H1 (cell line): ENCODE data around the gene CCT5. TPM values are rescaled to one million over a fixed set of nuclear protein-coding genes. Genes with fewer than 3 reads are reported as not detected.

ENCODE experiments used
- CTCF ChIA-PET: fragments of 300-600 bp; sonication (Branson Sonifier 250); formaldehyde crosslinking; loops from one replicate; lab custom pipeline; 2021; ENCODE audit not compliant: partially characterized antibody; lab: Charles Lee
- POLR2A ChIA-PET: fragments of 300-600 bp; sonication (Branson Sonifier 250); formaldehyde crosslinking; loops from one replicate; lab custom pipeline; 2021; ENCODE audit warnings: inconsistent platforms; ENCODE audit not compliant: partially characterized antibody; lab: Charles Lee
- DNase-seq, 2 experiments: peaks; one replicate each; pipeline versions ENCODE4 v3.0.0 to v3.0.0-alpha.2; 2010 to 2022; ENCODE audit warnings: low spot score in 2 of 2, low read depth in 1 of 2, mixed read lengths in 1 of 2
- FAIRE-seq: peaks from 2 replicates; lab custom pipeline; 2011; peaks lifted over from hg19 to GRCh38; lab: Jason Lieb, UNC
- H2AFZ ChIP-seq: 2 replicates; pipeline ENCODE4 v1.8.1; 2012; ENCODE audit warnings: low read length, inconsistent platforms
- H2AK5ac ChIP-seq: 2 replicates; pipeline ENCODE4 v1.6.1; 2013; ENCODE audit warnings: low read depth, low read length
- H2BK120ac ChIP-seq: replicated peaks from 2 replicates; pipeline ENCODE3; 2013; ENCODE audit warnings: low read depth, low read length, inconsistent platforms
- H2BK12ac ChIP-seq: 2 replicates; pipeline ENCODE4 v1.6.1; 2013; ENCODE audit warnings: low read depth, low read length
- H2BK15ac ChIP-seq: 2 replicates; pipeline ENCODE4 v1.6.1; 2013; ENCODE audit warnings: low read length
- H2BK20ac ChIP-seq: 2 replicates; pipeline ENCODE4 v1.6.1; 2013; ENCODE audit warnings: low read length
- H2BK5ac ChIP-seq: 2 replicates; pipeline ENCODE4 v1.6.1; 2013; ENCODE audit warnings: low read depth, low read length
- H3K14ac ChIP-seq: 2 replicates; pipeline ENCODE4 v1.6.1; 2013; ENCODE audit warnings: inconsistent platforms; ENCODE audit not compliant: insufficient read length
- H3K18ac ChIP-seq: 2 replicates; pipeline ENCODE4 v1.6.1; 2013; ENCODE audit warnings: low read length; ENCODE audit errors: extremely low read depth
- H3K23ac ChIP-seq: 2 replicates; pipeline ENCODE4 v1.6.1; 2013; ENCODE audit warnings: inconsistent platforms; ENCODE audit not compliant: insufficient read length
- H3K23me2 ChIP-seq: 2 replicates; pipeline ENCODE4 v1.6.1; 2013; ENCODE audit warnings: low read depth, low read length
- H3K27ac ChIP-seq: 2 replicates; pipeline ENCODE4 v1.6.1; 2011; ENCODE audit warnings: low read depth, low read length, inconsistent platforms
- H3K27me3 ChIP-seq, 4 experiments: replicated peaks in 1 of 4; 1 replicate in 1 of 4; 2 replicates in 3 of 4; pipeline versions ENCODE4 v1.6.1 to v1.8.1; 2011 to 2013; ENCODE audit warnings: low read length in 3 of 4, mild to moderate bottlenecking in 3 of 4, inconsistent platforms in 2 of 4, mixed read lengths in 2 of 4, moderate library complexity in 1 of 4; ENCODE audit not compliant: control insufficient read depth in 3 of 4, insufficient read depth in 3 of 4; ENCODE audit errors: extremely low read depth in 1 of 4
- H3K36me3 ChIP-seq, 4 experiments: 2 replicates each; pipeline versions ENCODE4 v1.6.1 to v1.8.1; 2011 to 2013; ENCODE audit warnings: mild to moderate bottlenecking in 4 of 4, low read length in 3 of 4, moderate library complexity in 2 of 4, control low read depth in 1 of 4, inconsistent platforms in 1 of 4; ENCODE audit not compliant: insufficient read depth in 4 of 4, control insufficient read depth in 2 of 4
- H3K4ac ChIP-seq: replicated peaks from 2 replicates; pipeline ENCODE3; 2013; ENCODE audit warnings: low read length, low read depth, mixed read lengths, inconsistent platforms; ENCODE audit not compliant: insufficient read length
- H3K4me1 ChIP-seq, 4 experiments: replicated peaks in 1 of 4; 1 replicate in 1 of 4; 2 replicates in 3 of 4; pipeline versions ENCODE4 v1.6.1 to v1.8.1; 2011 to 2013; ENCODE audit warnings: low read length in 3 of 4, inconsistent platforms in 2 of 4, mixed read lengths in 1 of 4; ENCODE audit not compliant: insufficient read depth in 4 of 4, control insufficient read depth in 3 of 4
- H3K4me2 ChIP-seq, 2 experiments: 2 replicates each; pipeline versions ENCODE4 v1.6.1 to v1.8.1; 2011 to 2013; ENCODE audit warnings: low read depth in 2 of 2, low read length in 2 of 2, control low read depth in 1 of 2, inconsistent platforms in 1 of 2, mild to moderate bottlenecking in 1 of 2; ENCODE audit not compliant: insufficient read depth in 1 of 2
- H3K4me3 ChIP-seq, 4 experiments: fragments of 200-600, 300-600 bp in 1 of 4; sonication (generic), shearing (Covaris generic), sonication (Bioruptor Twin) in 1 of 4; 2 replicates each; pipeline versions ENCODE4 v1.5.1 to v1.8.1; 2011 to 2016; ENCODE audit warnings: low read length in 4 of 4, low read depth in 3 of 4, control low read depth in 2 of 4, inconsistent platforms in 2 of 4, mild to moderate bottlenecking in 2 of 4, mixed read lengths in 1 of 4, moderate library complexity in 1 of 4; ENCODE audit not compliant: insufficient read depth in 2 of 4; ENCODE audit errors: extremely low read depth in 1 of 4
- H3K56ac ChIP-seq: replicated peaks from 2 replicates; pipeline ENCODE3; 2013; ENCODE audit warnings: low read depth, mild to moderate bottlenecking, mixed read lengths, low read length, inconsistent platforms; ENCODE audit not compliant: insufficient read length
- H3K79me1 ChIP-seq: 2 replicates; pipeline ENCODE4 v1.6.1; 2013; ENCODE audit warnings: low read depth, low read length, control low read depth
- H3K79me2 ChIP-seq, 2 experiments: 2 replicates each; pipeline versions ENCODE4 v1.6.1 to v1.8.1; 2012 to 2013; ENCODE audit warnings: low read length in 2 of 2, mild to moderate bottlenecking in 2 of 2, inconsistent platforms in 1 of 2; ENCODE audit not compliant: insufficient read depth in 2 of 2, control insufficient read depth in 1 of 2
- H3K9ac ChIP-seq, 4 experiments: replicated peaks in 1 of 4; 1 replicate in 1 of 4; 2 replicates in 3 of 4; pipeline versions ENCODE4 v1.6.1 to v1.8.1; 2011 to 2013; ENCODE audit warnings: low read depth in 3 of 4, low read length in 3 of 4, control low read depth in 2 of 4, mild to moderate bottlenecking in 2 of 4, moderate library complexity in 2 of 4, inconsistent platforms in 1 of 4; ENCODE audit errors: extremely low read depth in 1 of 4
- H3K9me3 ChIP-seq, 2 experiments: 2 replicates each; pipeline versions ENCODE4 v1.6.1 to v1.8.1; 2012 to 2013; ENCODE audit warnings: mild to moderate bottlenecking in 2 of 2, moderate library complexity in 2 of 2, control low read depth in 1 of 2, inconsistent platforms in 1 of 2, low read depth in 1 of 2, low read length in 1 of 2, mixed read lengths in 1 of 2; ENCODE audit not compliant: insufficient read depth in 2 of 2
- H4K20me1 ChIP-seq, 2 experiments: replicated peaks in 1 of 2; 2 replicates each; pipeline versions ENCODE3 to v1.8.1; 2011 to 2013; ENCODE audit warnings: inconsistent platforms in 2 of 2, low read length in 2 of 2, mild to moderate bottlenecking in 1 of 2; ENCODE audit not compliant: insufficient read depth in 2 of 2, control insufficient read depth in 1 of 2
- H4K5ac ChIP-seq: 2 replicates; pipeline ENCODE4 v1.6.1; 2013; ENCODE audit warnings: low read length, low read depth, mixed read lengths, inconsistent platforms; ENCODE audit not compliant: insufficient read length
- H4K8ac ChIP-seq: 2 replicates; pipeline ENCODE4 v1.8.0; 2013; ENCODE audit warnings: mild to moderate bottlenecking, moderate library complexity, low read length, inconsistent platforms; ENCODE audit not compliant: insufficient read depth; ENCODE audit errors: extremely low read depth
- H4K91ac ChIP-seq: replicated peaks from 2 replicates; pipeline ENCODE3; 2013; ENCODE audit warnings: low read length, mixed read lengths, inconsistent platforms; ENCODE audit not compliant: insufficient read length
- POLR2A ChIP-seq, 2 experiments: IDR thresholded peaks; 1 replicate in 1 of 2; 2 replicates in 1 of 2; pipeline ENCODE4 v1.6.1; 2011; ENCODE audit warnings: low read depth in 2 of 2, low read length in 2 of 2, mild to moderate bottlenecking in 2 of 2; ENCODE audit errors: control extremely low read depth in 1 of 2
- RAD21 ChIP-seq, 2 experiments: IDR thresholded peaks in 1 of 2; conservative IDR thresholded peaks in 1 of 2; 2 replicates each; pipeline ENCODE4 v1.6.1; 2011; ENCODE audit warnings: low read depth in 2 of 2, low read length in 2 of 2, improper control_type of control experiment in 1 of 2, inconsistent platforms in 1 of 2, mild to moderate bottlenecking in 1 of 2, moderate library complexity in 1 of 2
- SIN3A ChIP-seq, 2 experiments: IDR thresholded peaks in 1 of 2; conservative IDR thresholded peaks in 1 of 2; 2 replicates each; pipeline ENCODE4 v1.6.1; 2011 to 2012; ENCODE audit warnings: low read length in 2 of 2, improper control_type of control experiment in 1 of 2, low read depth in 1 of 2, mild to moderate bottlenecking in 1 of 2
- WGBS, 2 experiments: shearing (Covaris generic) in 1 of 2; methylation state at CpG; one replicate each; pipeline versions ENCODE4 v1.1.6 to v1.1.7; 2013 to 2015; ENCODE audit warnings: low lambda C conversion rate in 2 of 2, mixed read lengths in 2 of 2, inconsistent platforms in 1 of 2, low coverage in 1 of 2, missing lambda C conversion rate in 1 of 2; ENCODE audit not compliant: insufficient replicate concordance in 2 of 2, insufficient coverage in 1 of 2, insufficient read length in 1 of 2; ENCODE audit errors: extremely low coverage in 1 of 2, missing lambda C conversion rate in 1 of 2; 5-methylcytosine and 5-hydroxymethylcytosine counted together
- polyA plus RNA-seq, 7 experiments: library from polyadenylated mRNA; depleted of rRNA in 3 of 7; stranded (reverse) in 5 of 7; unstranded in 2 of 7; fragments of >200 nt in 5 of 7; fragments of 200-250 nt in 2 of 7; gene quantifications; 1 replicate in 5 of 7; 2 replicates in 1 of 7; 4 replicates in 1 of 7; pipeline versions ENCODE4 v1.2.1 to v1.2.3, GENCODE V29; 2011 to 2013; ENCODE audit warnings: missing spikeins in 2 of 7, mixed read lengths in 2 of 7
- total RNA-seq: library from RNA; stranded (reverse); fragmentation: NEBNext Ultra II Directional; extraction: Animal tissue kit (Norgen Biotek cat#: 25700); gene quantifications from 2 replicates; pipeline ENCODE4 v1.2.1, GENCODE V29; 2021

Gene CCT5
- total and polyA plus RNA-seq, 2 of the 8 experiments (the other 6 are each of a cell fraction or from before 2014, with no cell fraction given): 425 to 549 TPM

DNA sequence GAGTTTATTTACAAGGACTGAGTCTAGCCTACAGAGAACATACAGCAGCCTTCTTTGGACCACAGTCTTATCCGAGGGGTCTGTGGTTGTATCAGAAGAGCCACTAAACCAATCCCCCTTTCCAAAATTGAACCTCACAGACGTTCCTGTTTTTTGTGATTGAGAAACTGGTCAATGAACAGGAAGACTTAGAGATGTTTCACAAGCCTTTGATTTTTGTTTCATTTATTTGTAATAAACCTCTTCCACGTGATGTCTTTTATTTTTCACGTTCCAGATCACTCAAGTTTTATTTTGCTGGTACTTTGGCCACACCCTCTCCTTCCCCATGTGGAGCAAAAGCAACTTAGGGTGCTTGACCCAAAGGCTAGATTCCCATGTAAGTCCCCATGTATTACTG, 16.1 kb downstream of the CCT5 start:
- Histone ChIP-seq H3K4me3 (no peak overlapping the region), H3K18ac (no peak overlapping the region), H3K27me3 (no peaks in the 10 kb centered on the region), H3K27ac (no peak overlapping the region), H2AFZ (no peak overlapping the region), H3K23me2 (no peaks in the 10 kb centered on the region), H2AK5ac (no peak overlapping the region), H3K79me1 (0 out of 2 replicates have a peak, but pooled peaks cover 2% of the 10 kb centered on the region), H2BK5ac (no peak overlapping the region), H4K8ac (no peak overlapping the region), H4K5ac (no peak overlapping the region), H3K4me1 (peaks cover 0 to 4% (median 2%) of the 10 kb centered on the region in 4 experiments; a peak in 3 of 7 replicates), H3K56ac (no peak overlapping the region), H3K4me2 (no peak overlapping the region), H2BK20ac (no peak overlapping the region), H2BK120ac (no peak overlapping the region), H3K4ac (no peak overlapping the region), H2BK12ac (no peak overlapping the region), H3K9me3 (no peaks in the 10 kb centered on the region), H3K79me2 (no peaks in the 10 kb centered on the region), H2BK15ac (no peak overlapping the region), H3K9ac (no peak overlapping the region), H3K36me3 (peaks cover 19 to 47% (median 41%) of the 10 kb centered on the region in 4 experiments), H4K91ac (no peak overlapping the region), H3K23ac (no peak overlapping the region), H4K20me1 (peaks cover 3 to 10% of the 10 kb centered on the region in 2 experiments), H3K14ac (no peak overlapping the region)
- DNase-seq: no peak
- CTCF ChIA-PET: interaction anchor here (0.6 to 1.1 kb wide), 3 partner anchors 15 to 157 kb away, joined by 3 read pairs; no protein-coding TSS in a partner anchor
- POLR2A ChIA-PET: interaction anchor here (1.2 to 9.4 kb wide), 6 partner anchors 10 to 361 kb away, joined by 3 to 128 read pairs (median 6); partner anchors contain the start of genes ATPSCKMT and CCT5
- no peak for FAIRE-seq
- peak in 1 of 2 experiments; percentile 8; a peak in 1 of 3 replicates for TF ChIP-seq POLR2A (IDR thresholded peaks at IDR 0.05; ENCODE audit: control extremely low read depth in 1 of 2, low read depth in 2 of 2, low read length in 2 of 2)
- no peak for TF ChIP-seq RAD21 (IDR thresholded peaks at IDR 0.05 in 1 of 2, conservative IDR thresholded peaks at IDR 0.05 in 1 of 2; ENCODE audit: low read depth in 2 of 2, low read length in 2 of 2)
- no peak for TF ChIP-seq SIN3A (conservative IDR thresholded peaks at IDR 0.05 in 1 of 2, IDR thresholded peaks at IDR 0.05 in 1 of 2; ENCODE audit: low read depth in 1 of 2, low read length in 2 of 2)
- TF ChIP-seq, all 59 proteins: peak for 1
- 80% methylated on average over 4 of the region's 4 CpGs; no CpG with 5 or more reads in 1 of the 2 experiments for WGBS, 2 experiments
